Activated CD4-positive, alpha-beta T cell treated with anti-CD3 and anti-CD28 coated beads, Interleukin-2, Interleukin-4, amounts not matched to agents 100 ng/mL and 50 ng/mL, durations not matched to agents 16 hours and 8 hours (primary cell): ENCODE data around the gene TXNRD2.

ENCODE experiments used
- DNase-seq: peaks from one replicate; pipeline ENCODE4 v3.0.0-alpha.2; 2020; ENCODE audit warnings: low spot score

TXNRD2 gene

GRCh38 chr22:19979712-19980493 is 38.3 kb upstream of the TXNRD2 start:
- no peak for DNase-seq

DNA sequence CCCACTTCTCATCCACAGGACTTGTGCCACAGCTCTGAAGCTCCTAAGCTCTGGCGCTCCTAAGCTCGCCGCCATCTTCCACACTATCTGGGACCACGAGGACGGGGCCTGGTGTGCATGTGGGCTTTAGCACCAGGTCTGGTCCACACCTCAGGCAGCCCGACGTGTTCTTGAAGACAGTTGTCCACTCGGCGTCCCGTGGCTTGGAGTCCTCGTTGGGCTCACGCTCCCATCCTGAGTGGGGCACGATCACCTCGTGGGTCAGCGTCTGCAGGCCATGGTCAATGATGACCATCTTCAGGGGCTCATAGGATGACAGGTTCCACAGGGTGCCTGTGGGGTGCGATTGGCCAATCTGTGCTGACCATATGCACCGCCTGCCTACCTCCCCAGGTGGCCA is 37.1 kb upstream of the TXNRD2 start:
- no peak for DNase-seq

GRCh38 chr22:19977296-19978243 is 36.0 kb upstream of the TXNRD2 start:
- DNase-seq, result no peak

DNA sequence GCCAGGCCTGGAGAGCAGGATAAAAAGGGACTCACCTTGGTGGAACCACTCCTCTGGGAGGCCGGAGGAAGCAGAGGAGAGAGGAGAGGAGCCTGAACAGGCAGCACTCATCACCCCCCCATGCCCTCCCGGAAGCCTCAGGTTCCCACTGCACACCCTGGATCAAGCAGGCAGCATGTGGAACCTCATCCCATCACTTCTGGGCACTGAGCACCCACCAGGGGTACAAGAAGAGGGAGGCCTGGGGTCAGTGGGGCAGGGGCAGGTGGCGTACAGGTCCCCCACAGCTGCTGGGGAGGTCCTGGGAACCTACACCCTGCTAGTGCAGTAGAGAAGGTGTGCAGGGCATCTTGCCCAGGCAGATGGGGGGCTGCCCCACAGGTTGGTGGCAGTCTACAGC is 35.1 kb upstream of the TXNRD2 start:
- DNase-seq, result no peak

DNA sequence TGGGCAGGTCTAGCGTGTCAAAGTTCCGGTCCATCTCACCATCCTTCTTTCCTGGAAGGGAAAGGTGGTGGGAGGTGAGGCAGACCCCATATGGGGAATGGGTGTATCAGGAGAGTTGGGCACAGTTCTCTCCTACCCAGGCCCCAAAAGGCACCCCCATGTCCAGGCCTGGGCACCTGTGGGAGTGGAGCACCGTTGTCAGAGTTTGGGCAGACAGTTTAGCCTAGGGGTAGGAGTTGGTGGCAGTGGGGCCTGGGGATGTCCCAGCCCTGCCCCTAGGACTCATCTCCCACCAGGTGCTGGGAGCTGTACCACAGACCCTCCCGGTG is 34.1 kb upstream of the TXNRD2 start:
- DNase-seq, result no peak

DNA sequence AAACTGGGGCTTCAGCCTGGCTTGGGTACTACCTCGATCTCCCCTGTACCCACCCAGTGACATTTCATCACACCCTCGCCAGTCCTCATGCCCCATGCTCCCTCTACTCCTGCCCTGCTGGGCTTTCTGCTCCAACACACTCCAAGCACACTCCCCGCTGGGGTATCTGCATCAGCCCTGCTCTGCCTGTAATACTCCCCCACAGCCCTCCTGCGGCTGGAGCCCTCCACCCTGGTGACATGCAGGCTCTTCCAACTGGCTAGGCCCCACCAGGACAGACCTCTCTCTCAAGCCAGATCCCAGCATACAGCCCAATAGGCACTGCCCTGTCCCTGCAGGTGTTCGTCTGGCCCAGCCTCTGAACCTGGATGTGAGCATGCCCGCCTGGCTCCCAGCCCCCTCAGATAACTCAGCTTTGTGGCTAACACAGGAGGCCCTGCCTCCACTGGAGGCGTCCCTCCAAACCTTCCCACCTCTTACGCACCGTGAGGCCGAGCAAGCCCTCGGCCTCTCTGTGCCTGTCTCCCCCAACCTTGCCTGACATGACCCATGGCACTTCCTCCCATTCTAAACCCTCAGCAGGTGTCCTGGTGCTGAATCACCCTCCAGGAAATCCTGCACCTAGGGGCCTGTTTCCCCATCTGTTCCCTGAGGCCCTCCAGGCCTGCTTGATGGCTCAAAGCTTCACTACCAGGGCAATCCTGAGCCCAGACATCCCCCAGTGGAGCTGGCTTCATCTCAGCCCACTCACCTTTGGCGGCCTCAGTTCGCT is 33.5 kb upstream of the TXNRD2 start:
- no peak for DNase-seq

DNA sequence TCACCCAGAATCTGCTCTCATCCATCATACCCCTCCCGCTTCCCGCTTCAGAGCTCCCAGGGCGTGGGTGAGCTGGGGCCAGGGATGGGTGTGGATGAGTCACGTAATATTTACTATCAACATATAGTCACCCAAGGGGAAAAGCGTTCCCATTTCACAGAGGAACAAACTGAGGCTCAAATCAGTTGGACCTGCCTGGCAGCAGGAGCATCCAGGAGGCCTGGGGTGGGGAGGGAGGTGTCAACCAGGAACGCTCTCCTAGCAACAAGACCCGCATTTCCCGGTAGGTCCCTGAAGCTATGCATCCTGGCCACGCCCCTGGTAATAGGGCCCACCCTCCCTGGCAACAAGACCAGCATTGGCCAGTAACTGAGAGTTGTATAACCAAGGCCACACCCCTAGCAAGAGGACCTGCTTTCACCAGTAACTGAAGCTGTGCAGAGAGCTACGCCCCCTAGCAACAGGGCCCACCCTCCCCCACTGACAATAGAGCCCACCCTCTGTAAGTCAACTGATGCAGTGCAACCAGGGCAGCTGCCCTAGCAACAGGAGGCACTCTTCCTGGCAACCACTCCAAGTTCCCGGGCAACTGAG is 32.7 kb upstream of the TXNRD2 start:
- DNase-seq, result peak; percentile 25

DNA sequence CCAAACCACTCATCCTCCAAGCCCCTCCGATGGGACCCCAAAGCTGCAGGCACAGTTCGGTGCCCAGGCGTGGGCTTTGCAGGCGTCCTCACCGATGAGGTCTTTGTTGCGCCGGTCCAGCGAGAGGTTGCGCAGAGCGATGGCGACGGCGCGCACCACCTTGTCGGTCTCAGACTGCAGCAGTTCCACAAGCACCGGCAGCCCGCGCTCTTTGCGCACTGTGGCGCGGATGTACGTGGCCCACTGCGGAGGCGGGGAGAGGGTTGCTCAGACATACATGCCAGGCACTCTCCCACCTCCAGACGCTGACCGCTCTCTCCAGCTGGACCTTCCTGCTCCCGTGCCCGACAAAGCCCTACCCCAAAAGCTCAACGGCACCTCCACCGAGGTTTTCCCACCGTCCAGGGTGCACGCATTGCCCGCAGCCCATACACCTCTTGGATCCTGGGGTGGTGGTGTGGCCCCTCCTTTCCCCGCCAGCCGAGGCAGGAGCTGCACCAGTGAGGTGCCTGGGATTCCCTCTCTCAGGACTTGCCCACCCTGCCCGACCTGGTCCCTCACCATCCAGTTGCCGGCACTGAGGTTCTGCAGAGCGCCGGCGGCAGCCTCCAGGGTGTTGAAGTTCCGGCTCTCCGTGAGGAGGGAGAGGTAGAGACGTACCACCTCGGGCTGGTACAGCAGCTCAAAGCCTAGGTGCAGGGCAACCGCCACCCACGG is 32.1 kb upstream of the TXNRD2 start:
- no peak for DNase-seq

DNA sequence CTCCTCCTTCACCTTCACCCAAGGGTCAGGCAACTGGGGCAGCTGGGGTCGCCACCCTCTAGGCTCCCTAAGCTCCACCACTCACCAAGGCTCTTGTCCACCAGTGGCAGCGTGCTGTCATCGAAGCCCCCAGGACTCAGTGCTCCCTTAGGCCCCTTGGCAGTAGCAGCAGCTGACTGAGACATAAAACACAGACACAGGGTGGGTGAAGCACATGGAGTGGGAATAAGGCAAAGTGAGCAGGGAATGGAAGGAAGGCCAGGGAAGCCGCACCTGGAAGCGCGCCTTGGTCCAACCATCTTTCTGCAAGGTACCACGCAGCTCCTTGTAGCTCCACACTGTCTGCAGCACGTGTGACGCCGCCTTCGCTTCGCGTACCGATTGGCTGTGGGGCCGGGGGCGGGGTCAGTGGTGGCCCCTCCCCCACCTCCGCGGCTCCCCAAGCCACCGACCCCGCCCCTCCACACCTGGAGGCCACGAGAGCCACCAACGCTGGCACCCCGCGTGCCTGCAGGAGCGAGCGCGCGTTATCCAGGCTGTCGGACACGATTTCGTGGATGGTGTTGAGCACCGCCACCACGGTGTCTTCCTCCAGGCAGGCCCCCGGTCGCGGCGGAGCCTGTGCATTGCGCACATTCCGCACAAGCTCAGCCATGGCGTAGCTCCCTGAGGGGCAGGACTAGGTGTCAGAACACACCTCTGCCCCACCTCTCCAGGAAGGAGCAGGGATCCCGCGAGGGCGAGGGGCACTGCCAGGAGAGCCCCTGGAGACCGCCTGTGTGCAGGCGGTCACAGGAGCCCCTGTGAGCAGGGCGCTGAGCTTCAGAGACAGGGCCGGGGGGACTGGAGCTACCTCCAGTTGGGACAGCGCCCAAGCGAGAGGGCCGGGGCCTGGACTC is 31.3 kb upstream of the TXNRD2 start:
- DNase-seq, result no peak

DNA sequence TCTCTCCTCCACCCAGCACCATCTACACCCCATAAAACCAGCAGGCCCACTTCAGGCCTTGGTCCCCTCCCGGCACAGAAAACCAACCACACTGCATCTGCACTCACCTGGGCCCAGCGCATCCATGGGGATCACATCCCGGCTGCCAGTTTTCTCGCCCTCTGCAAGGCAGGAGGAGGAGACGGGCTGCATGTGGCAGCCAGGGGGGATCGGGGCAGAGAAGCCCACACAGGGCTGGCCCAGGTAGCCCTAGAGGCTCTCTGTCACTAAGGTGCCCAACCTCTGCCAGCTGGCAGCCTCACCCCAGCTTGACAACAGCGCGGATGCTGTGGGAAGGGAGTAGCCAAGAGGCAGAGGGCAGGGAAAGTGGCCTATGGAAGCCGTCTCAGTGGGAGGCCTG is 30.6 kb upstream of the TXNRD2 start:
- DNase-seq, result no peak

DNA sequence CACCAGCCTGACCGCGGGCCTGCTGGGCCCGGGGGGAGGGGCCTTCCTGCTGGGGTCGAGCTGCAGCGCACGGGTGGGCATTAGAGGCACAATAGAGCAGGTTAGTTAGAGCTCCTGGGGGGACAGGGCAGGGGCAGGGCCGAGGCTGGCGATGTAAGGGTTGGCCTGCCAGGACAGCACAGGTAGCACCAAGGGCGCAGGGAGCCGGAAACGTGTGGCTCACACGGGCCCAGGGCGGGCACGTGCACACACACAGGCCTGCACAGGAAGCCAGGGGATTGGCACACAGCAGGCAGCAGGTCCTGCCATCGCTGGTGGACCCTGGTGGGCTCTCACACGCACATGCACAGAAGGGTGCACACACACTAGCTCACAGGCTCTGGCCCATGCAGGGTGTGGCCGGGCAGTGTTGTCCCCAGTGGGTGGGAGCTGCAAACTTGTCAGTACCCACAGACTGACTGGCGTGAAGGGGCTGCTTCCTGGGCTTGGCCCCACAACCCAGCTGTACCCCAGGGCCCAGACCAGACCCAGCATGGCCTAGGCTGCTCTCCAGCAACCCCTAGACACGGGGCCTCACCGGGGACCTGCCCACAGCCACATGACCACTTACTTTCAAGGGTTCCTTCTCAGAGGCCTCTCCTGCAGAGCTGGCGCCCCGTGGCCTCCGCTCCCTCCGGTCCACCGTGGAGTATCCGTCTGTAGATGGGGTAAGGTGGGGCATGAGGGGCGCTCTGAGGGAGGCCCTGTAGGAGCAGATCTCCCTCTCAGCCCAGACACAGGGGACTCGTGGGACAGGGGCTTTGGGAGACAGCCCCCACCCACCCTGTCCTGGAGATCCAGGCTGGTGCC is 29.9 kb upstream of the TXNRD2 start:
- no peak for DNase-seq

- DNase-seq, result peak; percentile 69
Observed at GRCh38 chr22:19970479-19971275, 29.1 kb upstream of the TXNRD2 start.

DNA sequence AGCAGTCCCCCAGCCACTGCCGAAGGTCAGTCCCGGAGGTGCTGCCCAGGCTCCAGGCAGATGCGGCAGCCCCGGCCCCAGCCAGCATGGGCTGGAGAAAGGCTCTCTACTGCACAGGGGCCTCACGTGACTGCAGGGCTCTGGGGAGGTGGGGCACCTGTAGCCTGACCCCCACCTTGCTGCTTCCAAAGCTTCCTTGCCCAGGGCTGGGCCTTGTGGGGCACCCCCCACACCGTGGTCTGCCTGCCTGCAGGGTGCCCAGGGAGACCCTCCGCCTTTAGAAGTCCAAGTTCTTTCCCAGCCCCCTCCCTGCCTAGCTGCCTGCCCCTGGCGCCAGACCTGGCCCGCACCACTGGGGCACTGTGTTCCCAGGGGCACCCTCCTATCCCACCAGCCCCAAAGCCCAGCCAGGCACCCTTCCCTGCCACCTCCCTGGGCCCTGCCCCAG is 28.4 kb upstream of the TXNRD2 start:
- DNase-seq, result no peak

- no peak for DNase-seq
Observed at GRCh38 chr22:19969141-19969928, 27.7 kb upstream of the TXNRD2 start.

DNA sequence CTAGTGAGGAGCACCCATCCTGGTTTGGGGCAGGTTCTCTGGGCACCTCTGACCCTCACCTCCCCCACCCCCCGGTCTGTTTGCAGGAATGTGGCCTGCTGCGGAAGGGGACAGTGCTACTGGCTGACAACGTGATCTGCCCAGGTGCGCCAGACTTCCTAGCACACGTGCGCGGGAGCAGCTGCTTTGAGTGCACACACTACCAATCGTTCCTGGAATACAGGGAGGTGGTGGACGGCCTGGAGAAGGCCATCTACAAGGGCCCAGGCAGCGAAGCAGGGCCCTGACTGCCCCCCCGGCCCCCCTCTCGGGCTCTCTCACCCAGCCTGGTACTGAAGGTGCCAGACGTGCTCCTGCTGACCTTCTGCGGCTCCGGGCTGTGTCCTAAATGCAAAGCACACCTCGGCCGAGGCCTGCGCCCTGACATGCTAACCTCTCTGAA is 26.9 kb upstream of the TXNRD2 start:
- no peak for DNase-seq

DNA sequence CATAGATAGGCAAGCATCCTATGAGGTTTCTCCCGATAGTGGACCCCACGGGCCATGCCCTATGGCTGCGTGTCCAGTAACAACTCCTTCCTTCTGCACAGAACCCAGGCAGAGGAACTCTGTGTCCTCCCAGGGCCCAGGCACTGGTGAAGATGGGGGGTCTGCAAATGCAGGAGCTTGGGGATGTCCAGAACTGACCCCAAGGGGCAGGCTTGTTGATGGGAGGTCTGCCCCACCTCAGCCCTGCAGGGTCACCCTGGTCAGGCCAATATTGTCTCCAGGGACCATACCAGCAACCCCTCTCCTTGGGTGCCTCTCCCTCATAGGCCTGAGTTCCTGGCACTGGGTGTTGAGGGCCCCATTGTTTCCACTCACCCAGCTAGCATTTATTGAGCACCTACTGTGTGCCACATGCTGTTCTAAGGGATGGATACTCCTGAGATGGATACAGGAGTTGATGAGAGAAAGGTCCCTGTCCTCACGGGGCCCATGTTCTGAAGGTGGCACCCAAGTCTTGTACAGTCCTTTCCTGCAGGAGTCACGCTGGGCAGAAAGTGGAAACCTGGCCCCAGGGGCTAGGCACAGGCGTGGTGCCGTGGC is 26.3 kb upstream of the TXNRD2 start:
- DNase-seq, result no peak
